Uterus (tissue), 2 donors: Measurements from ENCODE around the gene ADAMTS4.

ENCODE experiments used
- POLR2A ChIP-seq, 2 donors: fragments of 450-650 bp; IDR thresholded peaks; one replicate each; pipeline ENCODE4 v1.6.1; 2016; ENCODE audit warnings: antibody characterized with exemption in 2 of 2, mild to moderate bottlenecking in 1 of 2, moderate library complexity in 1 of 2
- TF ChIP-seq, protein P1 (sequence below), 4 experiments: fragments of 200-600 bp in 2 of 4; fragments of 450-650 bp in 2 of 4; sonication (generic) in 2 of 4; IDR thresholded peaks; one replicate each; pipeline ENCODE4 v1.5.1; 2016 to 2019; ENCODE audit warnings: antibody characterized with exemption in 4 of 4, mild to moderate bottlenecking in 2 of 4, moderate library complexity in 1 of 4

DNA sequence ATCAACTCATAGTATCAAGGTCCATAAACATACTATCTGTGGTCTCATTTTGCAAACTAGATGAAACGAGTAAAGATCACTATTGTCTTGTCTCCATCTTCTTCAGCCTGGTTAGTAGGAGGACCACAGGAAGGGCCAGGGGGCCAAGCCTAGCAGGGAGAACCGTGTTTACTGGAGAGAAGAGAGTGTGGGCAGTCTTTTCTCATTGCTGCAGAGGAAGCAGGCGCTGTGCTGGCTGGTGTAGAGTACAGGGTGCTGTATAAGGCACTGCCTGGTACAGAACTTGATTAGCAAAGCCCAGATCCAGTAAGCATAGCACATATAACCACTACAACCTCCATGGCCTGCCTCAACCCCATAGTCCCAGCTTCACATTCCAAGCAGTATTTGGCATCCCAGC, 11.5 kb downstream of the ADAMTS4 start:
- TF ChIP-seq, protein P1, sequence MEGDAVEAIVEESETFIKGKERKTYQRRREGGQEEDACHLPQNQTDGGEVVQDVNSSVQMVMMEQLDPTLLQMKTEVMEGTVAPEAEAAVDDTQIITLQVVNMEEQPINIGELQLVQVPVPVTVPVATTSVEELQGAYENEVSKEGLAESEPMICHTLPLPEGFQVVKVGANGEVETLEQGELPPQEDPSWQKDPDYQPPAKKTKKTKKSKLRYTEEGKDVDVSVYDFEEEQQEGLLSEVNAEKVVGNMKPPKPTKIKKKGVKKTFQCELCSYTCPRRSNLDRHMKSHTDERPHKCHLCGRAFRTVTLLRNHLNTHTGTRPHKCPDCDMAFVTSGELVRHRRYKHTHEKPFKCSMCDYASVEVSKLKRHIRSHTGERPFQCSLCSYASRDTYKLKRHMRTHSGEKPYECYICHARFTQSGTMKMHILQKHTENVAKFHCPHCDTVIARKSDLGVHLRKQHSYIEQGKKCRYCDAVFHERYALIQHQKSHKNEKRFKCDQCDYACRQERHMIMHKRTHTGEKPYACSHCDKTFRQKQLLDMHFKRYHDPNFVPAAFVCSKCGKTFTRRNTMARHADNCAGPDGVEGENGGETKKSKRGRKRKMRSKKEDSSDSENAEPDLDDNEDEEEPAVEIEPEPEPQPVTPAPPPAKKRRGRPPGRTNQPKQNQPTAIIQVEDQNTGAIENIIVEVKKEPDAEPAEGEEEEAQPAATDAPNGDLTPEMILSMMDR (IDR thresholded peaks at IDR 0.05) = no peak
- no peak for TF ChIP-seq POLR2A (IDR thresholded peaks at IDR 0.05)
